DLD1 (cell line): ENCODE results near the gene TMEM98.
"Not testable (repeated sequence)": the region's sequence is repeated elsewhere in the genome, so short reads cannot be mapped to it uniquely, and the experiment has no call there.

Experiments used
- in situ Hi-C: cut with HindIII; loops from 2 replicates; pipeline ENCODE4 v1.10.0; 2017; ENCODE audit warnings: low sequenced_read_pairs

The TMEM98 gene

GRCh38 chr17:32927724-32928585 is at the start of gene TMEM98:
TSS of gene TMEM98 (plus strand) at chr17:32928153. CDS start at chr17:32931529, 3,376 bp downstream.
- in situ Hi-C loops: loop anchor here (25.0 kb wide), 1 partner anchor 266 kb away; no protein-coding TSS in a partner anchor

GRCh38 chr17:32878211-32878610 is 49.7 kb upstream of the TMEM98 start:
- in situ Hi-C loops: no loop called here

GRCh38 chr17:32879134-32879533 is 48.8 kb upstream of the TMEM98 start:
- in situ Hi-C loops: no loop called here

GRCh38 chr17:32880671-32881453 is 47.1 kb upstream of the TMEM98 start:
- in situ Hi-C loops: no loop called here

- in situ Hi-C loops: no loop called here
Measured at GRCh38 chr17:32882029-32882428, 45.9 kb upstream of the TMEM98 start.

GRCh38 chr17:32882734-32883133 is 45.2 kb upstream of the TMEM98 start:
- in situ Hi-C loops: no loop called here

GRCh38 chr17:32886951-32887350 is 41.0 kb upstream of the TMEM98 start:
- in situ Hi-C loops: not testable (repeated sequence)

- in situ Hi-C loops: not testable (repeated sequence)
Measured at GRCh38 chr17:32887410-32887809, 40.5 kb upstream of the TMEM98 start.

GRCh38 chr17:32894245-32894644 is 33.7 kb upstream of the TMEM98 start:
- in situ Hi-C loops: no loop called here

- in situ Hi-C loops: no loop called here
Measured at GRCh38 chr17:32896647-32897258, 31.2 kb upstream of the TMEM98 start.

GRCh38 chr17:32899236-32900013 is 28.5 kb upstream of the TMEM98 start:
- in situ Hi-C loops: no loop called here

GRCh38 chr17:32901743-32902142 is 26.2 kb upstream of the TMEM98 start:
- in situ Hi-C loops: no loop called here

GRCh38 chr17:32903774-32904673 is 23.9 kb upstream of the TMEM98 start:
- in situ Hi-C loops: no loop called here

GRCh38 chr17:32904891-32905290 is 23.1 kb upstream of the TMEM98 start:
- in situ Hi-C loops: no loop called here

- in situ Hi-C loops: no loop called here
Measured at GRCh38 chr17:32907583-32907982, 20.4 kb upstream of the TMEM98 start.

- in situ Hi-C loops: no loop called here
Measured at GRCh38 chr17:32909787-32910369, 18.1 kb upstream of the TMEM98 start.

- in situ Hi-C loops: no loop called here
Measured at GRCh38 chr17:32910769-32911168, 17.2 kb upstream of the TMEM98 start.

- in situ Hi-C loops: no loop called here
Measured at GRCh38 chr17:32912218-32912897, 15.6 kb upstream of the TMEM98 start.

- in situ Hi-C loops: no loop called here
Measured at GRCh38 chr17:32913593-32913992, 14.4 kb upstream of the TMEM98 start.
